Heart left ventricle (tissue), 16 donors: ENCODE results near the gene GRIN2A. TPM values are rescaled to one million over a fixed set of nuclear protein-coding genes. Genes with fewer than 3 reads are reported as not detected.

Experiments
- ATAC-seq, 4 donors: fragments of 200-7000 bp; cut with Tn5 transposase; one replicate each; pipeline ENCODE4 v1.9.1; 2020 to 2022; ENCODE audit warnings: moderate library complexity in 4 of 4, mild to moderate bottlenecking in 3 of 4, moderate number of reproducible peaks in 1 of 4
- DNase-seq, 5 donors: peaks; one replicate each; pipeline ENCODE4 v3.0.0-alpha.2; 2020
- H3K27ac ChIP-seq, 12 donors: fragments of 200-600 bp; sonication (generic) in 4 of 12; one replicate each; pipeline versions ENCODE4 v1.5.0 to v1.8.0; 2016 to 2022; ENCODE audit warnings: mild to moderate bottlenecking in 2 of 12
- H3K27me3 ChIP-seq, 9 donors: fragments of 200-600 bp; sonication (generic) in 2 of 9; one replicate each; pipeline versions ENCODE4 v1.5.1 to v1.8.0; 2016 to 2022; ENCODE audit warnings: mild to moderate bottlenecking in 3 of 9
- H3K36me3 ChIP-seq, 9 donors: fragments of 200-600 bp; sonication (generic) in 2 of 9; one replicate each; pipeline versions ENCODE4 v1.5.0 to v1.8.0; 2018 to 2022; ENCODE audit warnings: mild to moderate bottlenecking in 2 of 9
- H3K4me1 ChIP-seq, 12 donors: fragments of 200-600 bp; sonication (generic) in 4 of 12; one replicate each; pipeline versions ENCODE4 v1.5.0 to v1.8.0; 2016 to 2022; ENCODE audit warnings: mild to moderate bottlenecking in 3 of 12
- H3K4me3 ChIP-seq, 12 donors: fragments of 200-600 bp; sonication (generic) in 4 of 12; one replicate each; pipeline versions ENCODE4 v1.5.0 to v1.8.0; 2017 to 2022; ENCODE audit warnings: mild to moderate bottlenecking in 9 of 12, moderate library complexity in 4 of 12
- H3K9me3 ChIP-seq, 12 donors: fragments of 200-600 bp; sonication (generic) in 4 of 12; one replicate each; pipeline versions ENCODE4 v1.5.0 to v1.8.0; 2016 to 2022; ENCODE audit warnings: mild to moderate bottlenecking in 1 of 12
- CTCF ChIP-seq, 12 donors: fragments of 200-600 bp; sonication (generic) in 4 of 12; IDR thresholded peaks; one replicate each; pipeline versions ENCODE4 v1.5.0 to v1.8.0; 2018 to 2022; ENCODE audit warnings: antibody characterized with exemption in 12 of 12, mild to moderate bottlenecking in 5 of 12
- POLR2A ChIP-seq, 2 donors: fragments of 450-650 bp; IDR thresholded peaks; one replicate each; pipeline ENCODE4 v1.6.1; 2017; ENCODE audit warnings: antibody characterized with exemption in 2 of 2, mild to moderate bottlenecking in 2 of 2, moderate library complexity in 2 of 2
- WGBS, 4 donors: extraction: QIAGEN DNeasy Blood & Tissue Kit in 2 of 4; methylation state at CpG; one replicate each; pipeline versions ENCODE4 v1.1.5 to v1.1.7; 2013 to 2018; 5-methylcytosine and 5-hydroxymethylcytosine counted together
- intact Hi-C, 10 donors: fragments of 100-400 bp; cut with DNase I; formaldehyde crosslinking; loops; one replicate each; pipeline versions ENCODE4 v1.11.1 to v1.14.2; 2022
- long read RNA-seq, 3 donors: library from polyadenylated mRNA; unstranded; transcript quantifications; one replicate each; pipeline ENCODE4 v2.0.0, GENCODE V29; 2020 to 2021
- polyA plus RNA-seq, 2 donors: library from polyadenylated mRNA; stranded (reverse); fragments of 200-250 nt; gene quantifications; one replicate each; pipeline ENCODE4 v1.2.3, GENCODE V29; 2013
- total RNA-seq, 9 donors: library from RNA; depleted of rRNA in 2 of 9; stranded (reverse); fragments of >200 nt in 2 of 9; fragmentation: NEBNext Ultra II Directional in 3 of 9; extraction: Animal tissue kit (Norgen Biotek cat#: 25700) in 3 of 9; gene quantifications; one replicate each; pipeline versions ENCODE4 v1.1.0 to v1.2.4, GENCODE V29; 2016 to 2023
- donor health status: ischemic (EF 13 %, LVEDD 7.1; RV severe dilation, severe dysfunction).
- donor health status: healthy with polysubstance abuse.
- donor health status: DM: no; HTN: yes; CAD: no.
- donor health status: DM: no; HTN: no; CAD: no.
- donor health status: ischemic (EF 25% LVEDD 6.9; RV normal size, moderate dysfunction).
- donor health status: ischemic (EF 25% LVEDD 5.7; RV mildly dilated, moderate dysfunction).
- donor health status: healthy.
- donor health status: DM: yes; HTN: yes; CAD: no.
- donor health status: ischemic (EF 35%, LVEDD 5.7; RV mildly dilated, moderate dysfunction).
- donor health status: nonischemic (EF 11% LVEDD 7.7; RV severe dilation, severe dysfunction).
- donor health status: DM: yes; HTN: yes; CAD: no.
- donor health status: PGD.
- donor health status: ischemic (EF 29% LVEDD 5.4; RV normal size, mild dysfunction).
- donor health status: nonischemic (EF 23%, LVEDD 6.1; RV moderate dilation, normal function).

Gene GRIN2A
- total RNA-seq = 1 to 10 TPM in 8 of 9 donors, under 1 TPM in 1; 0.56 to 4.6 (median 2.8) TPM
- polyA plus RNA-seq = under 1 TPM; 0.01 to 0.69 TPM
- long read RNA-seq, donor 1, partial matches to known transcripts = 0 of 3 reads
- long read RNA-seq, donor 1, other reads (novel, unspliced or antisense) = 3 of 3 reads
- long read RNA-seq, donor 2, partial matches to known transcripts = 2 of 3 reads
- long read RNA-seq, donor 2, other reads (novel, unspliced or antisense) = 1 of 3 reads
- long read RNA-seq, donor 3, partial matches to known transcripts = 0 of 3 reads
- long read RNA-seq, donor 3, other reads (novel, unspliced or antisense) = 3 of 3 reads

DNA sequence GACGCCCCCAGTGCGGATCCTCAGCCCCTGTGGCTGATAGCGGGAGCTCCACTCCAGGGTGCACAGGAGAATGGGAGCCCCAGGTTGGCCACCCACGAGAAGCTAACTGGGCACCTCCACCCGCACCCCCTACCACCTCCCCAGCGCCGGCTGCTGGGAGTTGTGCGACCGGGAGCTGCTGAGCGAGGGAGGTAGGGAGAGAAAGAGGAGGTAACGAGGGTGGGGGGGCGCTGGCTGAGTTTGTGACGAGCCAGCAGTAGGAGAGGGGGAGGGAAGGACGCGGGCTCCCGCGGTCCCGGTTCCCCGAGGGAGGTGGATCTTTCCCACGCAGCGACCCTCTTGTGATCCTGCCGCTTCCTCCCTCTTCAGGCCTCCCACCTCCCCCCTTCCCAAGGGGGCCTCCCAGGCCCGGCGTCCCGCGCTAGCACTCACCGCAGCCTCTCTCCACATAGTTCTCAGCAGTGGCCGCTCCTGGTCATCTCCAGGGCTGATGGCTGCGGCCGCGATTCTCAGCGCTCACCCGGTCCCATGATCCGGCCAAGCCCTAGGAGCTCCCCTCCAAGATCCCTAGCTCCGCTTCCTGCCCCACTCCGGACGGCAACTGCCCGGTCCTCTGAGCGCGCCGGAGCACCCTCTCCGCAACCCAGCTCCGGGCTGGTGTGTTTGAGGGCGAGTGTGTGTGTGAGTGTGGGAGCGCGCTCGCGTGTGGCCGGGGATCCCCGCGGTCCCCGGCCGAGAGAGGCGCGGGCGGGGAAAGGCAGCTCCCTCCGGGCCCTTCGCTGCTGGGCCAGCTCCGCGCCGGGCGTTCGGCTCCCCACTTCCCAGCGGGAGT, at the start of gene GRIN2A:
TSS of gene GRIN2A (minus strand) at position 207 of the 832 bp plus-strand sequence. CDS start 2,017 bp downstream, outside the sequence.
- no peak within 1 kb of the TSS for H3K27ac ChIP-seq
- intact Hi-C loops = loop anchor here in 9 of 10 donors (2.0 to 10.0 kb wide), 12 partner anchors 150 to 1618 kb away; no protein-coding TSS in a partner anchor
- WGBS, 4 donors = 0 to 1% (median 1%) methylated on average over 46 to 64 of the region's 64 CpGs
- peaks cover 0 to 28% (median 16%) of the 10 kb centered on the region in 12 donors for H3K4me1 ChIP-seq
- H3K27me3 ChIP-seq = peaks cover 24 to 81% (median 53%) of the 10 kb centered on the region in 9 donors
- H3K9me3 ChIP-seq = no peaks in the 10 kb centered on the region
- no peaks in the 10 kb centered on the region for H3K36me3 ChIP-seq
- TF ChIP-seq CTCF (IDR thresholded peaks at IDR 0.05) (no peak), POLR2A (IDR thresholded peaks at IDR 0.05) (no peak)
- ATAC-seq (peak in 3 of 4 donors; percentile 4 to 41 (median 35)), DNase-seq (no peak)
- H3K4me3 ChIP-seq = peak within 1 kb of the TSS in 11 of 12 donors; percentile 17 to 47 (median 31)

- WGBS, 4 donors = 84 to 97% (median 92%) methylated on average over 2 of the region's 2 CpGs
- ATAC-seq = no peak
- H3K27me3 ChIP-seq = peaks cover 0 to 14% (median 0%) of the 10 kb centered on the region in 9 donors
- no peak overlapping the region for H3K4me3 ChIP-seq
- no peak for DNase-seq
- no peaks in the 10 kb centered on the region for H3K36me3 ChIP-seq
- intact Hi-C loops = no loop called here
- no peak for TF ChIP-seq CTCF (IDR thresholded peaks at IDR 0.05)
- TF ChIP-seq POLR2A (IDR thresholded peaks at IDR 0.05) = no peak
- H3K9me3 ChIP-seq = peaks cover 0 to 25% (median 10%) of the 10 kb centered on the region in 12 donors
- no peak overlapping the region for H3K27ac ChIP-seq
- H3K4me1 ChIP-seq = peaks cover 0 to 9% (median 0%) of the 10 kb centered on the region in 12 donors
These were observed 49.3 kb upstream of the GRIN2A start for GRCh38 chr16:10231563-10231962.

DNA sequence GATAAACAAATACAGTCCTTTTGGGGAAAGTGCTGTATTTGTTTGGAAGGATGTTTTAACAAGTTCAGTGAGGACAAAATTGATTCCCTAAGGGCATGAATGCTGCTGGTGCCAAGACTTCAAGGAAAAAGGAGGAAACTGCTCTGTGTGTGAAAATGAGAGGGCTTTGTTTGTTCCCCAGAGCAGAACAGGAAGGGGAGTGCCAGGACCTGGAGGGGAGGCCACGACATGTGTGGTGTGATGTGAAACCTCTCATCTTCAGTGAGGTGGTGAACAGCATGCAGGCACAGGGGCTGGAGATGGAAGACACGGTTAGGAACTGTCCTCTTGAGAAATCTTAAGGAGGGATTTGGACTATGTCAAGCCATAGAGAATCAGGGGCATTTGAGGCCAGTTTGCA, 46.6 kb upstream of the GRIN2A start:
- Histone ChIP-seq H3K4me1 (peaks cover 0 to 9% (median 0%) of the 10 kb centered on the region in 12 donors), H3K9me3 (peaks cover 0 to 24% (median 10%) of the 10 kb centered on the region in 12 donors), H3K36me3 (no peaks in the 10 kb centered on the region), H3K27me3 (peaks cover 0 to 15% (median 0%) of the 10 kb centered on the region in 9 donors), H3K4me3 (no peak overlapping the region), H3K27ac (no peak overlapping the region)
- no peak for ATAC-seq
- 6 to 11% (median 7%) methylated on average over 2 of the region's 2 CpGs for WGBS, 4 donors
- TF ChIP-seq CTCF (IDR thresholded peaks at IDR 0.05) (no peak), POLR2A (IDR thresholded peaks at IDR 0.05) (no peak)
- no peak for DNase-seq
- intact Hi-C loops = no loop called here

DNA sequence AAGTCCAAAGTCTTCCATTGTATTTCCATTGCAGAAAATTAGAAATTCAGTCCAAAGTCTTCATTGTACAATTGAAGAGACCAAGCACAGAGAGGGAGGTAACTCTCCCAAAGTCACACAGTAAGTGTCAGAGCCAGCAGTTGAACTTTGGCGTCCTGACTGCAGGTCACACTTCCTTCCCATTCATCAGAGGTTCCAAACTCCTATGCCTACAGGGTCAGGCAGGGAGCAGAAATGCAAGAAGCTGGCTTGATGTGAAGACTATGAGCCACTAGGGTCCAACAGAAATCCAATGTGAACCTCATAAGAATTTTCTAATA, 44.7 kb upstream of the GRIN2A start:
- 33 to 50% (median 42%) methylated on average over 1 of the region's 1 CpG for WGBS, 4 donors
- intact Hi-C loops = no loop called here
- H3K27me3 ChIP-seq = peaks cover 0 to 26% (median 0%) of the 10 kb centered on the region in 9 donors

More for the DNA sequence above, 44.7 kb upstream of the GRIN2A start:
- Histone ChIP-seq H3K4me1 (peaks cover 0 to 9% (median 0%) of the 10 kb centered on the region in 12 donors), H3K4me3 (no peak overlapping the region), H3K9me3 (peaks cover 0 to 7% (median 0%) of the 10 kb centered on the region in 12 donors), H3K36me3 (no peaks in the 10 kb centered on the region), H3K27ac (no peak overlapping the region)
- DNase-seq (no peak), ATAC-seq (no peak)
- no peak for TF ChIP-seq CTCF (IDR thresholded peaks at IDR 0.05)
